Fibroblast of the aortic adventitia (primary cell): ENCODE data around the gene VNN1. TPM values are rescaled to one million over a fixed set of nuclear protein-coding genes. Genes with fewer than 3 reads are reported as not detected.

Source experiments
- DNase-seq: peaks from one replicate; pipeline ENCODE4 v3.0.0-alpha.2; 2010; ENCODE audit warnings: low read depth
- H3K4me3 ChIP-seq: 2 replicates; pipeline ENCODE4 v1.5.1; 2011; ENCODE audit warnings: low read depth, mild to moderate bottlenecking, control low read depth, low read length, moderate library complexity
- total RNA-seq: library from RNA; depleted of rRNA; stranded (reverse); fragments of >200 nt; gene quantifications from 2 replicates; pipeline ENCODE4 v1.2.3, GENCODE V29; 2012; ENCODE audit warnings: low replicate concordance
- TF ChIP-seq, protein P1 (sequence below): IDR thresholded peaks from 2 replicates; pipeline ENCODE4 v1.5.1; 2011; ENCODE audit warnings: mild to moderate bottlenecking, low read length, control low read depth, inconsistent platforms; ENCODE audit not compliant: insufficient read depth

The VNN1 gene
- total RNA-seq, 1 donor = under 0.01 TPM

DNA sequence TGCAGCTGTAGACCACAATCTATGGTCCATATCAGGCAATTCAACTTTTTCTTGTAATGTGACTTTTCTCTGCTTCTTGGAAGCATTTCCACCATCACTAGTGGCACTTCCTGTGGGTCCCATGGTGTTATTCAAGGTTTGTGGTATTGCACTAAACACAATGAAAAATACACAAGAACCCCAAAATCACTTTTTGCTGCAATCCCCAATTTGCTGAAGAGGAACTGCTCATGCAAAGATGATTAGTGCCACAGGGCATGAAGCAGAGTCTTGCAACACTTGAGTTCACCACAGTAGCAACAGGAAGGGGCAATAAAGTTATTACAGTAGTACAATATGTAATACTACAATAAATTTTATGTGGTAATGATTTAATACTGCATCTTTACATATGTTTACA lies 38.1 kb downstream of the VNN1 start:
- TF ChIP-seq, protein P1, sequence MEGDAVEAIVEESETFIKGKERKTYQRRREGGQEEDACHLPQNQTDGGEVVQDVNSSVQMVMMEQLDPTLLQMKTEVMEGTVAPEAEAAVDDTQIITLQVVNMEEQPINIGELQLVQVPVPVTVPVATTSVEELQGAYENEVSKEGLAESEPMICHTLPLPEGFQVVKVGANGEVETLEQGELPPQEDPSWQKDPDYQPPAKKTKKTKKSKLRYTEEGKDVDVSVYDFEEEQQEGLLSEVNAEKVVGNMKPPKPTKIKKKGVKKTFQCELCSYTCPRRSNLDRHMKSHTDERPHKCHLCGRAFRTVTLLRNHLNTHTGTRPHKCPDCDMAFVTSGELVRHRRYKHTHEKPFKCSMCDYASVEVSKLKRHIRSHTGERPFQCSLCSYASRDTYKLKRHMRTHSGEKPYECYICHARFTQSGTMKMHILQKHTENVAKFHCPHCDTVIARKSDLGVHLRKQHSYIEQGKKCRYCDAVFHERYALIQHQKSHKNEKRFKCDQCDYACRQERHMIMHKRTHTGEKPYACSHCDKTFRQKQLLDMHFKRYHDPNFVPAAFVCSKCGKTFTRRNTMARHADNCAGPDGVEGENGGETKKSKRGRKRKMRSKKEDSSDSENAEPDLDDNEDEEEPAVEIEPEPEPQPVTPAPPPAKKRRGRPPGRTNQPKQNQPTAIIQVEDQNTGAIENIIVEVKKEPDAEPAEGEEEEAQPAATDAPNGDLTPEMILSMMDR = no peak
- no peak for DNase-seq
- no peak overlapping the region for H3K4me3 ChIP-seq

GRCh38 chr6:132675002-132675401 lies 38.9 kb downstream of the VNN1 start:
- DNase-seq = no peak
- H3K4me3 ChIP-seq = no peak overlapping the region
- TF ChIP-seq, protein P1 = no peak

DNA sequence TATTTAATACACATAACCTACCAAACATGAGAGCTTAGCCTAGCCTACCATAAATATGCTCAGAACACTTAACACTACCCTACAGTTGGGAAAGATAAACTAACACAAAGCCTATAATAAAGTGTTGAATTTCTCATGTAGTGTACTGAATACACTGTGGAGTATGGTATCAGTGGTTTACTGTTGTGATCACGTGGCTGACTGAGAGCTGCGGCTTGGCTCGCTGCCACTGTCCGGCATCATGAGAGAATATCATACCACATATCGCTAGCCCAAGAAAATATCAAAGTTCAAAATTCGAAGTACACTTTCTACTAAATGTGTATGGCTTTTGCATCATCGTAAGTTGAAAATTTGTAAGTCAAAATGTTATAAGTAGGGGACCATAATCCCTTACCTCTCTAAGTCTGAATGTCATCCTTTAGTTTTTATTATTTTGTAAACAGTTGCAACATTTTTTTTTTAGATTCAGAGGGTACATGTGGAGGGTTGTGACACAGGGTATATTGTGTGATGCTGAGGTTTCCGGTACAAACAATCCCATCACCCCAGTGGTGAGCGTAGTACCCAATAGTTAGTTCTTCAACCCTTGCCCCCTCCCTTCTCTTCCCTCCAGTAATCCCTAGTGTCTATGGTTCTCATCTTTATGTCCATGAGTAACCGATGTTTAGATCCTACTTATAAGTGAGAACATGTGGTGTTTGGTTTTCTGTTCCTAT lies 40.3 kb downstream of the VNN1 start:
- no peak for DNase-seq
- H3K4me3 ChIP-seq = no peak overlapping the region
- TF ChIP-seq, protein P1 = no peak

GRCh38 chr6:132671295-132671694 lies 42.6 kb downstream of the VNN1 start:
- H3K4me3 ChIP-seq = no peak overlapping the region
- no peak for DNase-seq
- TF ChIP-seq, protein P1 = no peak

DNA sequence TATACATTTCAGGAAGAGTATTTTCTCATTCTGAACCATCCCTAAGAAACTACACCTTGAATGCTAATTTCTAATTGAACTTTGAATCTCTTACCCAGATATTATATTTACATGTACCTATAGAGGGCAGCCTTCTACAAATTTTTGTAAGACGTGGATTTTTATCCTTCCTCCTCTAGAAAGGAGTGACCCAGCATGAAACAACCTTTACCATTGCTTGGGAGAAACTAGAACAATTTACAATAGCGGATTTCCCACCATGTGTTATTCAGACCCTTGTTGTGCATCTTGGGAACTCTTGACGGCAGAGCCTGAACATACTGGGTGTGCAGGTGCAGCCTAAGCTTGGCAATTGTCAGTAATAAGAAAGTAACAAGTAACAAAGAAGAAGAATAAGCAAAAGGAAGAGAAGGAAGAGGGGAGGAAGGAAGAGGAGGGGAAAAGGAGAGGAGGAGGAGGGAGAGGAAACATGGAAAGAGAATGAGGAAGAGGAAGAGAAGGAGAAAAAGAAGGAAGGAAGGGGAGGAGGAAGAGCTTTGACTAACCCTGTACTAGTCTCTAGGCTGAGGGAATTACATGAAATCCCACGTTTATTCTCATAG lies 44.1 kb downstream of the VNN1 start:
- no peak overlapping the region for H3K4me3 ChIP-seq
- DNase-seq = peak; percentile 61
- TF ChIP-seq, protein P1 = peak; percentile 40

GRCh38 chr6:132666118-132666517 lies 47.7 kb downstream of the VNN1 start:
- H3K4me3 ChIP-seq = no peak overlapping the region
- TF ChIP-seq, protein P1 = no peak
- DNase-seq = no peak
